HL-60 (cell line): ENCODE results near the gene CACYBP.
A peak's percentile ranks its signal among the peaks of the same experiment; 100 is the strongest.

Experiments
- DNase-seq, 2 experiments: peaks; one replicate each; pipeline ENCODE4 v3.0.0-alpha.2; 2010 to 2020; ENCODE audit warnings: low read depth in 1 of 2, low spot score in 1 of 2
- H3K27ac ChIP-seq: fragments of 250-450 bp; sonication (Bioruptor Pico); replicated peaks from 2 replicates; pipeline ENCODE4 v1.5.1; 2020; ENCODE audit warnings: mild to moderate bottlenecking, moderate library complexity
- H3K27me3 ChIP-seq: fragments of 250-450 bp; sonication (Bioruptor Pico); 2 replicates; pipeline ENCODE4 v1.5.1; 2021; ENCODE audit warnings: mild to moderate bottlenecking, moderate library complexity; ENCODE audit not compliant: insufficient read depth, poor library complexity, severe bottlenecking
- H3K4me3 ChIP-seq: replicated peaks from 2 replicates; pipeline ENCODE4 v1.5.1; 2011; ENCODE audit warnings: mild to moderate bottlenecking, control low read depth, low read length; ENCODE audit not compliant: insufficient read depth
- GABPA ChIP-seq: IDR thresholded peaks from 2 replicates; pipeline ENCODE4 v1.6.1; 2012; ENCODE audit warnings: low read depth
- POLR2AphosphoS5 ChIP-seq: IDR thresholded peaks from 2 replicates; pipeline ENCODE4 v1.6.1; 2012; ENCODE audit warnings: low read depth
- SPI1 ChIP-seq: IDR thresholded peaks from 2 replicates; pipeline ENCODE4 v1.6.1; 2012; ENCODE audit warnings: low read depth, mild to moderate bottlenecking, borderline replicate concordance
- TF ChIP-seq, protein P1 (sequence below): IDR thresholded peaks from one replicate; pipeline ENCODE4 v1.5.1; 2011; ENCODE audit warnings: low read length, control low read depth, inconsistent platforms; ENCODE audit not compliant: insufficient read depth
- TF ChIP-seq, protein P2 (sequence below): IDR thresholded peaks from 2 replicates; pipeline ENCODE4 v1.6.1; 2012; ENCODE audit warnings: low read depth; ENCODE audit not compliant: insufficient replicate concordance

Gene CACYBP

DNA sequence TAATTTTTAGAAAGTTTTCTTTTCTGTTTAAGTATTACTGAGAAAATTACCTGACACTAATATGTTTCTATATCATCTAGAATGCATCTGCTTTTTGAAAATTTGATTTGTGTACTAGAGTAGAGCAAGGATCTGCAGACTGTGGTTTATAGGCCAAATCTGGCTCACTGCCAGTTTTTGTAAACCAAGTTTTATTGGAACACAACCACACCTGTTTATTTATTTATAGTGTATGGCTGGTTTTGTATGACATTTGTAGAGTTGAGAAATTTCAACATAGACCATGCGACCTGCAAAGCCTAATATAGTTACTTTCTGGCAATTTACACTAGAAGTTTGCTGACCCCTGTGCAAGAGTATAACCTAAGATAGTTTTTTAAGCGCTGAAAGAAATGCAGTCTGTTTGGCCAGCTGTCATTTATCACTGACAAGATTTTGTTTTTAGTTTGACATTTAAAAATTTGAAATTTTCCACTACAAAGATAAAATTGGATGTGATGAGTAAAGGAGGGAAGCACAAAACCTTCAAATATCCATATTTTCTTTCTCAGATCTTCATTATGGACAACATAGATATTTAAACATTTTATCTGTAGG lies 36.1 kb upstream of the CACYBP start:
- Histone ChIP-seq H3K4me3 (no peak overlapping the region), H3K27me3 (no peaks in the 10 kb centered on the region), H3K27ac (peak overlapping the region; percentile 58)
- DNase-seq = no peak
- TF ChIP-seq, protein P1, sequence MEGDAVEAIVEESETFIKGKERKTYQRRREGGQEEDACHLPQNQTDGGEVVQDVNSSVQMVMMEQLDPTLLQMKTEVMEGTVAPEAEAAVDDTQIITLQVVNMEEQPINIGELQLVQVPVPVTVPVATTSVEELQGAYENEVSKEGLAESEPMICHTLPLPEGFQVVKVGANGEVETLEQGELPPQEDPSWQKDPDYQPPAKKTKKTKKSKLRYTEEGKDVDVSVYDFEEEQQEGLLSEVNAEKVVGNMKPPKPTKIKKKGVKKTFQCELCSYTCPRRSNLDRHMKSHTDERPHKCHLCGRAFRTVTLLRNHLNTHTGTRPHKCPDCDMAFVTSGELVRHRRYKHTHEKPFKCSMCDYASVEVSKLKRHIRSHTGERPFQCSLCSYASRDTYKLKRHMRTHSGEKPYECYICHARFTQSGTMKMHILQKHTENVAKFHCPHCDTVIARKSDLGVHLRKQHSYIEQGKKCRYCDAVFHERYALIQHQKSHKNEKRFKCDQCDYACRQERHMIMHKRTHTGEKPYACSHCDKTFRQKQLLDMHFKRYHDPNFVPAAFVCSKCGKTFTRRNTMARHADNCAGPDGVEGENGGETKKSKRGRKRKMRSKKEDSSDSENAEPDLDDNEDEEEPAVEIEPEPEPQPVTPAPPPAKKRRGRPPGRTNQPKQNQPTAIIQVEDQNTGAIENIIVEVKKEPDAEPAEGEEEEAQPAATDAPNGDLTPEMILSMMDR = no peak
- TF ChIP-seq POLR2AphosphoS5 = no peak
- TF ChIP-seq, protein P2, sequence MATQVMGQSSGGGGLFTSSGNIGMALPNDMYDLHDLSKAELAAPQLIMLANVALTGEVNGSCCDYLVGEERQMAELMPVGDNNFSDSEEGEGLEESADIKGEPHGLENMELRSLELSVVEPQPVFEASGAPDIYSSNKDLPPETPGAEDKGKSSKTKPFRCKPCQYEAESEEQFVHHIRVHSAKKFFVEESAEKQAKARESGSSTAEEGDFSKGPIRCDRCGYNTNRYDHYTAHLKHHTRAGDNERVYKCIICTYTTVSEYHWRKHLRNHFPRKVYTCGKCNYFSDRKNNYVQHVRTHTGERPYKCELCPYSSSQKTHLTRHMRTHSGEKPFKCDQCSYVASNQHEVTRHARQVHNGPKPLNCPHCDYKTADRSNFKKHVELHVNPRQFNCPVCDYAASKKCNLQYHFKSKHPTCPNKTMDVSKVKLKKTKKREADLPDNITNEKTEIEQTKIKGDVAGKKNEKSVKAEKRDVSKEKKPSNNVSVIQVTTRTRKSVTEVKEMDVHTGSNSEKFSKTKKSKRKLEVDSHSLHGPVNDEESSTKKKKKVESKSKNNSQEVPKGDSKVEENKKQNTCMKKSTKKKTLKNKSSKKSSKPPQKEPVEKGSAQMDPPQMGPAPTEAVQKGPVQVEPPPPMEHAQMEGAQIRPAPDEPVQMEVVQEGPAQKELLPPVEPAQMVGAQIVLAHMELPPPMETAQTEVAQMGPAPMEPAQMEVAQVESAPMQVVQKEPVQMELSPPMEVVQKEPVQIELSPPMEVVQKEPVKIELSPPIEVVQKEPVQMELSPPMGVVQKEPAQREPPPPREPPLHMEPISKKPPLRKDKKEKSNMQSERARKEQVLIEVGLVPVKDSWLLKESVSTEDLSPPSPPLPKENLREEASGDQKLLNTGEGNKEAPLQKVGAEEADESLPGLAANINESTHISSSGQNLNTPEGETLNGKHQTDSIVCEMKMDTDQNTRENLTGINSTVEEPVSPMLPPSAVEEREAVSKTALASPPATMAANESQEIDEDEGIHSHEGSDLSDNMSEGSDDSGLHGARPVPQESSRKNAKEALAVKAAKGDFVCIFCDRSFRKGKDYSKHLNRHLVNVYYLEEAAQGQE = no peak

DNA sequence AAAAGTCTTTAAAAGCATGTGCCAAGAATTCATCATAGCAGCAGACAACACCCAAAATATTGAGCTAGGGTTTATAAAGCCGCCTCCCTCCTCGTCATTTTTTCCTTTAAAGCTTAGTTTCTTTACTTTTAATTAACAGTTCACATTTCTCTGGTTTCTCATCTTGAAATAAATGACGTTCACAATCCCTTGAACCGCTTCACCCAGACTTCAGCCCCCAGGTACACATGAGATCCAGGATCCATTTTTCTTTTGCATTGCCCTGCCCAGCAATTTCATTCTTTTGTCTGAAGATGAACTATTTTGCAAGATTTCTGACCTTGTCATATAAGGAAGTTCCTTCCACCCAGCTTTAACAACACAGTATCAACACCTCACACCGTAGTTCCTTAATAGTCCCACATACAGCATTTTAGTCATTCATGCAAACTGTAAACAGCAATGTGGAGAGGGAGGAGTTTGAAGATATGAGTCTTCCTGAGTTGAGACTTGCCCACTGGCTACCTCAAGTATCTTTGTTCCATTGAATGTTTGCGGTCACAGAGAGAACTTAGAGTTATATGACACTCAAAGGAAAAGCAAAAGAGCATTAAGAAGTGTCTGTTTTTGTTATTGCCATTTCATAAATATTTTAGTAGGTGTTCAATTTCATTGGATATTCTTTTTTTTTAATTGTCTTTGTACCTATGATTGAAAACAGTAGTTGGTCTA lies 35.3 kb upstream of the CACYBP start:
- H3K27me3 ChIP-seq = no peaks in the 10 kb centered on the region
- TF ChIP-seq POLR2AphosphoS5 (no peak), SPI1 (peak; percentile 38; the same call in 1 of the 2 replicates)
- TF ChIP-seq, protein P2 = no peak
- DNase-seq = peak; percentile 63 to 78
- peak overlapping the region; percentile 58 for H3K27ac ChIP-seq
- no peak overlapping the region for H3K4me3 ChIP-seq

DNA sequence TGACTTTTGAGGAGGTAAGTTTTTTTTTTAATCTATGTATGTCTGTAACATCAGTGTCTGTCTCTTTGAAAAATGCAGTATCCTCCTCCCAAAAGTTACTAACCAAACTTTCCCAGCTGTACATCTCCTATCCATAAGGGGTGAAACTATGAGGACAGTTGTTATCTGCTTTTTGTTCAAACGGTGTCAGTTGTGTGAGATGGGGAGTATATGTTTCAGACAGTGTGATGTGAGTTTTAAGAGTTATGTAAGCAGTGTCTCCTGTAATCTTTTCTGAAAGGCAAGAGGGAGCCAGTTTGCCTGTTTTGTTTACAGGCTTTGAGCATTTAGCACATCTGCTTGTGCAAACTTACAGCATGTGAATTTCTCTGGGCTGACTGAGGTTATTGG lies 34.8 kb upstream of the CACYBP start:
- Histone ChIP-seq H3K27me3 (no peaks in the 10 kb centered on the region), H3K27ac (peak overlapping the region; percentile 58), H3K4me3 (no peak overlapping the region)
- TF ChIP-seq SPI1 (no peak), POLR2AphosphoS5 (no peak), GABPA (no peak)
- TF ChIP-seq, protein P1 = no peak
- TF ChIP-seq, protein P2 = no peak
- DNase-seq = peak in 1 of 2 experiments; percentile 9
